ENCODE data around the gene EPHB1. TPM values are rescaled to one million over a fixed set of nuclear protein-coding genes. Genes with fewer than 3 reads are reported as not detected.

The EPHB1 gene
- total and polyA plus RNA-seq, 2 of the 13 experiments (the other 11 are each of a cell fraction or from before 2014, with no cell fraction given) = 0.07 to 0.21 TPM

DNA sequence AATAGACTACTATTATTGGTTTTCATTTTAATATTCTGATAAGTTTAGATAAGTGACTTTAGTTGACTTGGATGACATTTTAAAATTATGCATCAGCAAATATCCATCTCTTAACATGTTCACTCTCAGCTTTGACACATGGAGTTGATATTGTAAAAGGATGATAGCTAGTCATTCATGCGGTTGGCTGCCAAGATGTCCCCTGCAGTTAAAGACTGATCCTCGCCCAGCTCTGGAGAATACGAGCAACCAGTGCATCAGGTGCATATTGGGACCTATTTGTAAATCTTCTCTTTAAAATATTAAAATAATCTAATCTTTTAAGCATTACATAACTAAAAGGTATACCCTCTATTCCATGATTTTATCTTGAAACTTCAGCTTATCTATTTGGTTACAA is 41.9 kb downstream of the EPHB1 start:
- DNase-seq (ENCODE audit: low spot score) = no peak
- no peak overlapping the region for H3K27ac ChIP-seq (ENCODE audit: extremely low read length, insufficient read depth, low read length)
- H2AFZ ChIP-seq (ENCODE audit: low read length) = no peak overlapping the region
- H3K27me3 ChIP-seq (ENCODE audit: control insufficient read depth in 1 of 2, insufficient read depth in 2 of 2, low read length in 2 of 2) = no peaks in the 10 kb centered on the region
- H4K20me1 ChIP-seq (ENCODE audit: insufficient read depth, low read length) = no peaks in the 10 kb centered on the region
- ChIA-PET POLR2A (no interaction called here), CTCF (ENCODE audit: low intra/inter-chr PET ratio, low total read pairs) (no interaction called here)
- H3K9ac ChIP-seq (ENCODE audit: insufficient read depth, low read depth, low read length) = no peak overlapping the region
- 6% methylated on average over 3 of the region's 3 CpGs for WGBS (ENCODE audit: low lambda C conversion rate)
- no peaks in the 10 kb centered on the region for H3K79me2 ChIP-seq (ENCODE audit: insufficient read depth, low read length)
- no peak overlapping the region for H3K4me2 ChIP-seq (ENCODE audit: low read depth, low read length)
- no peaks in the 10 kb centered on the region for H3K36me3 ChIP-seq (replicated peaks in 1 of 2; ENCODE audit: control insufficient read depth in 1 of 2, insufficient read depth in 2 of 2, low read length in 2 of 2)
- BruUV-seq (replicated peaks) = no TSS peak
- no peak for FAIRE-seq
- no peak overlapping the region for H3K4me3 ChIP-seq (replicated peaks in 1 of 3; ENCODE audit: insufficient read depth in 1 of 3, low read depth in 2 of 3, low read length in 3 of 3)
- TF ChIP-seq SIX4 (CRISPR knock-in tag; IDR thresholded peaks at IDR 0.05) (no peak), ZSCAN31 (CRISPR knock-in tag; IDR thresholded peaks at IDR 0.05; ENCODE audit: low read depth) (no peak), USF2 (IDR thresholded peaks at IDR 0.05; ENCODE audit: low read depth, low read length) (no peak), USF2 (CRISPR knock-in tag; IDR thresholded peaks at IDR 0.05; ENCODE audit: borderline replicate concordance) (no peak), ZNF891 (CRISPR knock-in tag; IDR thresholded peaks at IDR 0.05) (no peak), SRF (IDR thresholded peaks at IDR 0.05; ENCODE audit: low read depth, low read length) (no peak), ZSCAN9 (CRISPR knock-in tag; IDR thresholded peaks at IDR 0.05; ENCODE audit: borderline replicate concordance) (no peak), IKZF4 (CRISPR knock-in tag; IDR thresholded peaks at IDR 0.05; ENCODE audit: borderline replicate concordance, low read depth, not compliant biosample characterization) (no peak), ZNF230 (CRISPR knock-in tag; IDR thresholded peaks at IDR 0.05) (no peak), EZH2 (conservative IDR thresholded peaks at IDR 0.05; ENCODE audit: low read depth, low read length) (no peak), ZNF33A (CRISPR knock-in tag; IDR thresholded peaks at IDR 0.05; ENCODE audit: borderline replicate concordance) (no peak), EP300 (IDR thresholded peaks at IDR 0.05; ENCODE audit: low read depth in 2 of 2, low read length in 2 of 2) (no peak), EP300 (CRISPR knock-in tag; IDR thresholded peaks at IDR 0.05; ENCODE audit: borderline replicate concordance) (no peak), ZNF136 (CRISPR knock-in tag; IDR thresholded peaks at IDR 0.05; ENCODE audit: low read depth) (no peak), HCFC1 (IDR thresholded peaks at IDR 0.05; ENCODE audit: low read depth, low read length) (no peak), FOXK1 (CRISPR knock-in tag; IDR thresholded peaks at IDR 0.05; ENCODE audit: borderline replicate concordance, low read depth) (no peak)
- TF ChIP-seq, protein P1, sequence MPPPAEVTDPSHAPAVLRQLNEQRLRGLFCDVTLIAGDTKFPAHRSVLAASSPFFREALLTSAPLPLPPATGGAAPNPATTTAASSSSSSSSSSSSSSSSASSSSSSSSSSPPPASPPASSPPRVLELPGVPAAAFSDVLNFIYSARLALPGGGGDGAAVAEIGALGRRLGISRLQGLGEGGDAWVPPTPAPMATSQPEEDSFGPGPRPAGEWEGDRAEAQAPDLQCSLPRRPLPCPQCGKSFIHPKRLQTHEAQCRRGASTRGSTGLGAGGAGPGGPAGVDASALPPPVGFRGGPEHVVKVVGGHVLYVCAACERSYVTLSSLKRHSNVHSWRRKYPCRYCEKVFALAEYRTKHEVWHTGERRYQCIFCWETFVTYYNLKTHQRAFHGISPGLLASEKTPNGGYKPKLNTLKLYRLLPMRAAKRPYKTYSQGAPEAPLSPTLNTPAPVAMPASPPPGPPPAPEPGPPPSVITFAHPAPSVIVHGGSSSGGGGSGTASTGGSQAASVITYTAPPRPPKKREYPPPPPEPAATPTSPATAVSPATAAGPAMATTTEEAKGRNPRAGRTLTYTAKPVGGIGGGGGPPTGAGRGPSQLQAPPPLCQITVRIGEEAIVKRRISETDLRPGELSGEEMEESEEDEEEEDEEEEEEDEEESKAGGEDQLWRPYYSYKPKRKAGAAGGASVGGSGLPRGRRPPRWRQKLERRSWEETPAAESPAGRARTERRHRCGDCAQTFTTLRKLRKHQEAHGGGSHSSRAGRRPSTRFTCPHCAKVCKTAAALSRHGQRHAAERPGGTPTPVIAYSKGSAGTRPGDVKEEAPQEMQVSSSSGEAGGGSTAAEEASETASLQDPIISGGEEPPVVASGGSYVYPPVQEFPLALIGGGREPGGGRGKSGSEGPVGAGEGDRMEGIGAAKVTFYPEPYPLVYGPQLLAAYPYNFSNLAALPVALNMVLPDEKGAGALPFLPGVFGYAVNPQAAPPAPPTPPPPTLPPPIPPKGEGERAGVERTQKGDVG (CRISPR knock-in tag; IDR thresholded peaks at IDR 0.05; ENCODE audit: borderline replicate concordance) = no peak
- no peaks in the 10 kb centered on the region for H3K4me1 ChIP-seq (ENCODE audit: insufficient read depth, low read length)
- intact Hi-C loops (cut with micrococcal nuclease; ENCODE audit: unreplicated experiment) = no loop called here
- no peak for ATAC-seq
- in situ Hi-C loops (cut with HindIII; ENCODE audit: extremely low pct_ligation_motif_present, low pct_unique_long_range_greater_than_20kb) = no loop called here
- H3K9me3 ChIP-seq (ENCODE audit: low read length) = no peaks in the 10 kb centered on the region
